GM23338 (cell line): ENCODE results near the gene DPYSL3. TPM values are rescaled to one million over a fixed set of nuclear protein-coding genes. Genes with fewer than 3 reads are reported as not detected.

Source experiments
- ATAC-seq: fragments of 200-7000 bp; cut with Tn5 transposase; 3 replicates; pipeline ENCODE4 v1.9.1; 2020
- DNase-seq: peaks from one replicate; pipeline ENCODE4 v3.0.0-alpha.2; 2015; ENCODE audit warnings: low spot score
- H2AFZ ChIP-seq: fragments of 200-600 bp; sonication (generic); 2 replicates; pipeline ENCODE4 v1.8.0; 2016; ENCODE audit warnings: antibody characterized with exemption, mild to moderate bottlenecking, moderate library complexity
- H3F3A ChIP-seq: fragments of 200-600 bp; sonication (generic); replicated peaks from 2 replicates; pipeline ENCODE4 v1.8.0; 2017; ENCODE audit warnings: antibody characterized with exemption, mixed run types, low read depth
- H3K27ac ChIP-seq: fragments of 200-600 bp; sonication (generic); 2 replicates; pipeline ENCODE4 v1.6.1; 2016; ENCODE audit warnings: low read depth
- H3K27me3 ChIP-seq: fragments of 200-600 bp; sonication (generic); 2 replicates; pipeline ENCODE4 v1.8.0; 2016; ENCODE audit warnings: mild to moderate bottlenecking, mixed run types, moderate library complexity; ENCODE audit not compliant: insufficient read depth
- H3K36me3 ChIP-seq: fragments of 200-600 bp; sonication (generic); 2 replicates; pipeline ENCODE4 v1.8.0; 2016; ENCODE audit warnings: mild to moderate bottlenecking; ENCODE audit not compliant: insufficient read depth
- H3K4me1 ChIP-seq: fragments of 200-600 bp; sonication (generic); 2 replicates; pipeline ENCODE4 v1.8.0; 2016; ENCODE audit warnings: mild to moderate bottlenecking, moderate library complexity; ENCODE audit not compliant: insufficient read depth
- H3K4me2 ChIP-seq: fragments of 200-600 bp; sonication (generic); 2 replicates; pipeline ENCODE4 v1.7.1; 2017; ENCODE audit warnings: mixed run types
- H3K4me3 ChIP-seq: fragments of 200-600 bp; sonication (generic); 2 replicates; pipeline ENCODE4 v1.6.1; 2016; ENCODE audit warnings: mixed run types
- H3K79me2 ChIP-seq: fragments of 200-600 bp; sonication (generic); replicated peaks from 2 replicates; pipeline ENCODE4 v1.8.0; 2017; ENCODE audit warnings: mild to moderate bottlenecking; ENCODE audit not compliant: insufficient read depth
- H3K9me2 ChIP-seq: fragments of 200-600 bp; sonication (generic); 2 replicates; pipeline ENCODE4 v1.8.0; 2017; ENCODE audit not compliant: insufficient read depth
- H4K20me1 ChIP-seq: fragments of 200-600 bp; sonication (generic); replicated peaks from 2 replicates; pipeline ENCODE4 v1.8.0; 2017; ENCODE audit warnings: mild to moderate bottlenecking; ENCODE audit not compliant: insufficient read depth
- H3K27ac Mint-ChIP-seq: 2 replicates; pipeline ENCODE4 v1.8.0; 2020; ENCODE audit warnings: inconsistent platforms, mild to moderate bottlenecking, moderate library complexity, mixed read lengths
- H3K27me3 Mint-ChIP-seq: 3 replicates; pipeline ENCODE4 v1.8.0; 2022; ENCODE audit warnings: low read depth, mild to moderate bottlenecking, moderate library complexity, mixed read lengths, inconsistent platforms; ENCODE audit not compliant: insufficient read depth, poor library complexity
- H3K36me3 Mint-ChIP-seq: 3 replicates; pipeline ENCODE4 v1.8.0; 2021; ENCODE audit warnings: low read depth, mild to moderate bottlenecking, inconsistent platforms, moderate library complexity, mixed read lengths
- H3K4me1 Mint-ChIP-seq: 3 replicates; pipeline ENCODE4 v1.8.0; 2020; ENCODE audit warnings: mild to moderate bottlenecking, inconsistent platforms, mixed read lengths
- H3K4me3 Mint-ChIP-seq: 3 replicates; pipeline ENCODE4 v1.8.0; 2021; ENCODE audit warnings: moderate library complexity, mild to moderate bottlenecking, inconsistent platforms, mixed read lengths
- H3K9me3 Mint-ChIP-seq: 3 replicates; pipeline ENCODE4 v1.8.0; 2020; ENCODE audit warnings: moderate library complexity, mild to moderate bottlenecking, inconsistent platforms, mixed read lengths
- CREB1 ChIP-seq: fragments of 250-450 bp; sonication (Bioruptor Pico); IDR thresholded peaks from 2 replicates; pipeline ENCODE4 v1.5.0; 2020; ENCODE audit warnings: low read depth, mild to moderate bottlenecking, moderate library complexity
- CTCF ChIP-seq, 2 experiments: fragments of 200-600 bp in 1 of 2; sonication (generic) in 1 of 2; conservative IDR thresholded peaks; 2 replicates each; pipeline versions ENCODE4 v1.5.1 to v1.6.1; 2016 to 2017; ENCODE audit warnings: antibody characterized with exemption in 2 of 2, low read depth in 2 of 2, mild to moderate bottlenecking in 2 of 2, moderate library complexity in 1 of 2
- EZH2 ChIP-seq: fragments of 200-600 bp; sonication (generic); IDR thresholded peaks from one replicate; pipeline ENCODE4 v1.8.0; 2017; ENCODE audit warnings: antibody characterized with exemption, mild to moderate bottlenecking, low read depth; ENCODE audit not compliant: unreplicated experiment
- EZH2phosphoT487 ChIP-seq: fragments of 200-600 bp; sonication (generic); IDR thresholded peaks from one replicate; pipeline ENCODE4 v1.8.1; 2018; ENCODE audit warnings: antibody characterized with exemption; ENCODE audit not compliant: unreplicated experiment
- JUNB ChIP-seq: IDR thresholded peaks from one replicate; pipeline ENCODE4 v1.6.1; 2016; ENCODE audit warnings: antibody characterized with exemption; ENCODE audit not compliant: unreplicated experiment
- NANOG ChIP-seq: IDR thresholded peaks from 2 replicates; pipeline ENCODE4 v1.6.1; 2016; ENCODE audit warnings: antibody characterized with exemption, borderline replicate concordance
- POLR2AphosphoS5 ChIP-seq: IDR thresholded peaks from 2 replicates; pipeline ENCODE4 v1.6.1; 2016; ENCODE audit warnings: antibody characterized with exemption, low read depth
- REST ChIP-seq: IDR thresholded peaks from one replicate; pipeline ENCODE4 v1.6.1; 2018; ENCODE audit warnings: antibody characterized with exemption; ENCODE audit not compliant: unreplicated experiment
- STAT1 ChIP-seq: IDR thresholded peaks from one replicate; pipeline ENCODE4 v1.6.1; 2016; ENCODE audit warnings: antibody characterized with exemption; ENCODE audit not compliant: unreplicated experiment
- ZNF114 ChIP-seq: fragments of 250-450 bp; sonication (Bioruptor Pico); IDR thresholded peaks from 2 replicates; pipeline ENCODE4 v1.5.0; 2020; ENCODE audit warnings: mild to moderate bottlenecking, moderate library complexity
- ZNF331 ChIP-seq: fragments of 250-450 bp; sonication (Bioruptor Pico); IDR thresholded peaks from 2 replicates; pipeline ENCODE4 v1.5.0; 2020; ENCODE audit warnings: low read depth, mild to moderate bottlenecking, moderate library complexity
- ZNF462 ChIP-seq: fragments of 250-450 bp; sonication (Bioruptor Pico); IDR thresholded peaks from 2 replicates; pipeline ENCODE4 v1.5.0; 2020; ENCODE audit warnings: mild to moderate bottlenecking, moderate library complexity
- polyA plus RNA-seq: library from polyadenylated mRNA; unstranded; fragments of >200 nt; fragmentation: Nextera tagmentation; extraction: Ambion mirVana; gene quantifications from 2 replicates; pipeline ENCODE4 v1.2.1, GENCODE V29; 2016
- total RNA-seq: library from RNA; depleted of rRNA; stranded (reverse); fragments of >200 nt; shearing (Covaris generic); gene quantifications from 2 replicates; pipeline ENCODE4 v1.2.3, GENCODE V29; 2014

The DPYSL3 gene
- total and polyA plus RNA-seq, 2 experiments from 2014 or later: 97.6 to 455 TPM

GRCh38 chr5:147481874-147482705 lies 27.8 kb downstream of the DPYSL3 start (continued):
- no peak for TF ChIP-seq ZNF462 (CRISPR knock-in tag)
- TF ChIP-seq EZH2phosphoT487: no peak
- TF ChIP-seq CREB1 (CRISPR knock-in tag): no peak

- Histone ChIP-seq H3K27ac (no peak overlapping the region), H2AFZ (no peak overlapping the region), H3K27me3 (no peaks in the 10 kb centered on the region), H3K4me3 (no peak overlapping the region), H4K20me1 (no peaks in the 10 kb centered on the region), H3K4me1 (peaks cover 69% of the 10 kb centered on the region), H3K4me2 (no peak overlapping the region), H3F3A (no peaks in the 10 kb centered on the region; the same call in none of the 2 replicates), H3K9me2 (no peaks in the 10 kb centered on the region), H3K79me2 (peaks cover 82% of the 10 kb centered on the region), H3K36me3 (no peaks in the 10 kb centered on the region)
- Mint-ChIP-seq H3K9me3 (no peaks in the 10 kb centered on the region), H3K4me1 (peaks cover 58% of the 10 kb centered on the region), H3K27ac (no peak overlapping the region), H3K36me3 (no peaks in the 10 kb centered on the region; the same call in 2 of the 3 replicates), H3K4me3 (no peak overlapping the region), H3K27me3 (no peaks in the 10 kb centered on the region)
- no peak for ATAC-seq
- DNase-seq: no peak
- TF ChIP-seq ZNF114 (CRISPR knock-in tag): no peak
- no peak for TF ChIP-seq ZNF331 (CRISPR knock-in tag)
- TF ChIP-seq POLR2AphosphoS5: no peak
- TF ChIP-seq NANOG: no peak
- TF ChIP-seq EZH2: no peak
- no peak for TF ChIP-seq CREB1 (CRISPR knock-in tag)
- no peak for TF ChIP-seq CTCF (conservative IDR thresholded peaks at IDR 0.05; ENCODE audit: low read depth in 2 of 2)
- no peak for TF ChIP-seq REST
- TF ChIP-seq EZH2phosphoT487: no peak
- TF ChIP-seq STAT1: no peak
- no peak for TF ChIP-seq JUNB
Observed at GRCh38 chr5:147481376-147481775, 28.5 kb downstream of the DPYSL3 start.
